WTC11 (cell line): ENCODE data around the gene C18orf32.
"Not testable (repeated sequence)": the region's sequence is repeated elsewhere in the genome, so short reads cannot be mapped to it uniquely, and the experiment has no call there.

ENCODE experiments used
- CTCF ChIP-seq: fragments of 200-600 bp; IDR thresholded peaks from 2 replicates; pipeline ENCODE4 v1.8.0; 2022; ENCODE audit warnings: antibody characterized with exemption
- KAT7 ChIP-seq: sonication (generic); formaldehyde crosslinking; IDR thresholded peaks from 2 replicates; pipeline ENCODE4 v1.8.1; 2023; ENCODE audit warnings: missing genetic modification reagents, mild to moderate bottlenecking, borderline replicate concordance
- NR3C1 ChIP-seq: sonication (generic); formaldehyde crosslinking; conservative IDR thresholded peaks from 2 replicates; pipeline ENCODE4 v1.8.1; 2023; ENCODE audit warnings: low read depth, mild to moderate bottlenecking, missing genetic modification reagents
- SMAD4 ChIP-seq: sonication (generic); formaldehyde crosslinking; IDR thresholded peaks from 2 replicates; pipeline ENCODE4 v1.8.0; 2022; ENCODE audit warnings: mild to moderate bottlenecking, missing genetic modification reagents
- TF ChIP-seq, protein P1 (sequence below): sonication (generic); formaldehyde crosslinking; IDR thresholded peaks from 2 replicates; pipeline ENCODE4 v1.8.1; 2022; ENCODE audit warnings: mild to moderate bottlenecking, missing genetic modification reagents, moderate library complexity, borderline replicate concordance
- TF ChIP-seq, protein P2 (sequence below): sonication (generic); formaldehyde crosslinking; IDR thresholded peaks from 2 replicates; pipeline ENCODE4 v1.8.1; 2023; ENCODE audit warnings: mild to moderate bottlenecking, moderate library complexity, missing genetic modification reagents
- TF ChIP-seq, protein P3 (sequence below): sonication (generic); formaldehyde crosslinking; IDR thresholded peaks from 2 replicates; pipeline ENCODE4 v1.8.0; 2022; ENCODE audit warnings: mild to moderate bottlenecking, missing genetic modification reagents

GRCh38 chr18:49523580-49524093 is 36.6 kb upstream of the C18orf32 start:
- TF ChIP-seq, protein P1, sequence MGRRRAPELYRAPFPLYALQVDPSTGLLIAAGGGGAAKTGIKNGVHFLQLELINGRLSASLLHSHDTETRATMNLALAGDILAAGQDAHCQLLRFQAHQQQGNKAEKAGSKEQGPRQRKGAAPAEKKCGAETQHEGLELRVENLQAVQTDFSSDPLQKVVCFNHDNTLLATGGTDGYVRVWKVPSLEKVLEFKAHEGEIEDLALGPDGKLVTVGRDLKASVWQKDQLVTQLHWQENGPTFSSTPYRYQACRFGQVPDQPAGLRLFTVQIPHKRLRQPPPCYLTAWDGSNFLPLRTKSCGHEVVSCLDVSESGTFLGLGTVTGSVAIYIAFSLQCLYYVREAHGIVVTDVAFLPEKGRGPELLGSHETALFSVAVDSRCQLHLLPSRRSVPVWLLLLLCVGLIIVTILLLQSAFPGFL, result not testable (repeated sequence)
- TF ChIP-seq, protein P2, sequence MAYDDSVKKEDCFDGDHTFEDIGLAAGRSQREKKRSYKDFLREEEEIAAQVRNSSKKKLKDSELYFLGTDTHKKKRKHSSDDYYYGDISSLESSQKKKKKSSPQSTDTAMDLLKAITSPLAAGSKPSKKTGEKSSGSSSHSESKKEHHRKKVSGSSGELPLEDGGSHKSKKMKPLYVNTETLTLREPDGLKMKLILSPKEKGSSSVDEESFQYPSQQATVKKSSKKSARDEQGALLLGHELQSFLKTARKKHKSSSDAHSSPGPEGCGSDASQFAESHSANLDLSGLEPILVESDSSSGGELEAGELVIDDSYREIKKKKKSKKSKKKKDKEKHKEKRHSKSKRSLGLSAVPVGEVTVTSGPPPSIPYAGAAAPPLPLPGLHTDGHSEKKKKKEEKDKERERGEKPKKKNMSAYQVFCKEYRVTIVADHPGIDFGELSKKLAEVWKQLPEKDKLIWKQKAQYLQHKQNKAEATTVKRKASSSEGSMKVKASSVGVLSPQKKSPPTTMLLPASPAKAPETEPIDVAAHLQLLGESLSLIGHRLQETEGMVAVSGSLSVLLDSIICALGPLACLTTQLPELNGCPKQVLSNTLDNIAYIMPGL (CRISPR knock-in tag), result not testable (repeated sequence)
- TF ChIP-seq CTCF; SMAD4 (CRISPR knock-in tag); NR3C1 (CRISPR knock-in tag); KAT7 (CRISPR knock-in tag): not testable (repeated sequence)
- TF ChIP-seq, protein P3, sequence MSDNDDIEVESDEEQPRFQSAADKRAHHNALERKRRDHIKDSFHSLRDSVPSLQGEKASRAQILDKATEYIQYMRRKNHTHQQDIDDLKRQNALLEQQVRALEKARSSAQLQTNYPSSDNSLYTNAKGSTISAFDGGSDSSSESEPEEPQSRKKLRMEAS, result not testable (repeated sequence)
